HG03520 (cell line): Measurements from ENCODE around the gene PEX6.

Experiments
- ATAC-seq: cut with Tn5 transposase; IDR thresholded peaks from one replicate; pipeline ENCODE4 v1.9.1; 2021; ENCODE audit warnings: mild to moderate bottlenecking, moderate library complexity; ENCODE audit not compliant: unreplicated experiment

PEX6 gene

DNA sequence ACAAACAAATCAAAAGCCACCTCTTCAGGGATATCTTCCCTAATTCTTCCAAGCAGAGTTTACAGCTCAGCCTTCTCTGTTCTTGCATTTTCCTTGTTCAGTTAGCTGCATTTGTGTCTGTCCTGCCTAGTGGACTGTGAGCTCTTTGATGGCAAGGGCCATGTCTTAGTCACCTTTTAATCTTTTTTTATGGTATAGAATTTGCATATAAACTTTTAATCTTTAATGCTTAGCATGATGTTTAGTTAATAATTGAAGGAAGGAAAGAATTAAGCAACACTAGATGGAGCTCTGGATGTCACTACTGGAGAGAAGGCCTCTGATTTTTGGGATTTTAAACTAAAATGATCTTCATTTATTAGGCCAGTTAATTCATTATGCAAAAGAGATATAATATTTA is 17.5 kb upstream of the PEX6 start:
- no peak for ATAC-seq

DNA sequence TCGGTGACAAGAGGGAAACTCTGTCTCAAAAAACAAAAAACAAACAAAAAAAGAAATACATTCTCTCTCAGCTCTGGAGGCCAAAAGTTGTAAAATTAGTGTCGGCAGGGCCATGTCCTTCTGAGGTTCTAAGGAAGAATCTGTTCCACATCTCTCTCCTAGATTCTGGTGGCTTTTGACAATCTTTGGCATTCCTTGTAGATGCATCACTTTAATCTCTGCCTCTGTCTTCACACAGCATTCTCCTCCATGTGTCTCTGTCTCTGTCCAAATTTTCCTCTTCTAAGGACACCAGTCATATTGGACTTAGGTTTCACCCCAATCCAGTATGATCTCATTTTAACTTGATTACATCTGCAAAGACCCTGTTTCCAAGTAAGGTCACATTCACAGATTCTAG is 14.5 kb upstream of the PEX6 start:
- no peak for ATAC-seq

DNA sequence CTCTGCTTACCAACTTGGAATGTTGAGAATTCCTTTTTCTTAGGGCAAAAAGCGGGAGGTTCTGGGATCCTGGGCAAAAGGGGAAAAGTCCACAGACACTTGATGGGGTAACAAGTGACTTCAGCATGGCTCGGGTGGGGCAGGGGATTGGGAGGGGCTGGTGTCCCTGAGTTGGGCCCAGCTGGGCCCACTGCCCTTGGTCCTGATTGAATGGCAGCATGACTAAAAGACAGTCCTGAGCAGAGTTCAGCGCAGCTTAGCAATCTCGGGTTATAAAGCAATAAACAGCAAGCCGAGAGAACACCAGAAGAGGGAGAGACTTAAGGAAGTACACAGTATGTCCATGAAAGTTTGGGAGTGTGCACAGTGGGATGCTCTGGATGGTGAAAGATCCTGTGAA is 10.9 kb upstream of the PEX6 start:
- no peak for ATAC-seq

DNA sequence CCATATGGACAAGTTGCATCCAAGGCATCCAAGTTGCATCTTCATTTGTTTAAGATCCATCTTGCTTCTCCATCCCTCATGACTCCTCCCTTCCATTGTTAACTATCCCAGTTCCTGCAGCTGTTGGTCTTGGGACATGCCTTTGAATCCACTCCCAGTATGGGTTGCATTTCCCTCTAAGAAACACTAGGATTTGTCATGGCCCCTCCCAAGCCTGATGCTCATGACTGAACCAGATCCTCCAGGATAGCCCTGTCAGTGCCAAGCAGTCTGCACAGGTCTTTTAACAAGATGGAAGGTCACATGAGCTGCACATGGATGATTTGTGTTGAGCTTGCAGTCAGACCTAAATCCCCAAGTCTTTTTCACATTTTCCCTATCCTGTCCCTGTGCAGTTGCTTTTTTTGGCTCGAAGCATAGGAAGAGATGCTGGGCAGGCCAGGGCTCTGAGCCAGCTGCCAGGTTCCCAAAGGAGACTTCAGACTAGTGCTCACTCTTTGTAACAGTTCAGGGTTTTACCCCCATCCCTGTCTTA is 9.6 kb upstream of the PEX6 start:
- no peak for ATAC-seq

DNA sequence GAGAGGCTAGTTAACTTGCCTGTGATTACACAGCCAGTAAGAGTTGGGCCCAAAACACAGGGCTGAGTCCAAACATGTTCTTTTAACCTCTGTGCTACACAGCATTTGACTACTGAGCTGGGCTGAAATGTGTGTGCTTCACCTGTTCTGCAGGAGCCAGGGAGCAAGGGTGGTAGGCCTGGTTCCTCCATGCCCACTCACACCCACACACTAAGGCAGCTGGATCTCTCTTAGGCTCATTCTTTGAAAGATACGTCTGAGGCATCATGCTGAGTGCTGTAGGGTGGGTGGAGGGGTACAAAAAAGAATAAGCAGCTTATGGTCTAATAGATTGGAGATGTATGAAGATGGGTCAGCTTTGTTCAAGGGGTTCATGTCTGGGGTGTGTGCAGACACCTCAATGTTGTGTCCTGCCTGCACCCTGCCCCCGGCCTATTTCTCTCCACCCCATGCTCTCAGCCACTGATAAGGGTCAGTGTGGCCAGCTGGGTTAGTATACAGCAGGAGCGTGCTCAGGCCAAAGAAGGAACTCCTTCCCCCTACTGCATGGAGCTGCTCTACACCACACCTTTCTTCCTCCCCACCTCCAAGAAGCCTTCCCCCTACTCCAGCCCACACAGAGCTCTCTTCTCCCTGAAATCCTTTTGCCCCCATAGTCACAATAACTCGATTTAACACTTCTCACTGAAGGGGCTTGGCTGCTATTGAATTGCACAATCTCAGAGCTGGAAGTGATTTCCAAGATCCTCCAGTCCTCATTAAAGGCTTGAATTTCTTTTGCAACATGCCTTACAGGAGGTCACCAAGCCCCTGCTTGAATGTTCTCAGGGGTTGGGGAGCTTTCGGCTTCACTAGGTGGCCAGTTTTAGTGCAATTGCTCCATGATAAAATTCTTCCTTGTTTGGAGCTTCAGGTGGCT is 8.8 kb upstream of the PEX6 start:
- ATAC-seq, result no peak

DNA sequence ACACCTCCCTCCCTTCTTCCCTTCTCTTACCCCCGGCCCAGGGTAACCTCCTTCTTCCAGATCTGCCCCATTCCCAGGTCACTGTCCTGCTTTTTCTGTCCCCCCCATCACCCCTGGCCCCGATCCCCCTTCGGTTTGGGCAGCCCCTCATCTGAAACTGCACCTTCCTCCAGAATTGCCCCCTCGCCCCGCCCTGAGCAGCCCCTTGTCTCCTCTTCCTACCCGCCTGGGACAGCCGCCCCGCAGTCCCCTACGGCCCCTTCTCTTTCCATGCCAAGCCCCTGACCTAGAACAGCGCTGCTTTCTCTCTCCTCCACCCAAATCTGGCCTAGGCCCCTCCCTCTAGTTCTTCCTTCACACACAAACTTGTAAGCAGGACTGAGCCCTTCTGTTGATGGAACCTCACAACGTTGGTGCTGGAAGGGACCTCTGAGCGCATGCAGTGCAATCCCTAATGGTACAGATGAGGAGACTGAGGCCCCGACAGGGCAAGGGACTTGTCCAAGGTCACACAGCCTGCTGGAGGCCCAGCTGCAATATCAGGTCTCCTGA is 6.0 kb upstream of the PEX6 start:
- ATAC-seq, result no peak

DNA sequence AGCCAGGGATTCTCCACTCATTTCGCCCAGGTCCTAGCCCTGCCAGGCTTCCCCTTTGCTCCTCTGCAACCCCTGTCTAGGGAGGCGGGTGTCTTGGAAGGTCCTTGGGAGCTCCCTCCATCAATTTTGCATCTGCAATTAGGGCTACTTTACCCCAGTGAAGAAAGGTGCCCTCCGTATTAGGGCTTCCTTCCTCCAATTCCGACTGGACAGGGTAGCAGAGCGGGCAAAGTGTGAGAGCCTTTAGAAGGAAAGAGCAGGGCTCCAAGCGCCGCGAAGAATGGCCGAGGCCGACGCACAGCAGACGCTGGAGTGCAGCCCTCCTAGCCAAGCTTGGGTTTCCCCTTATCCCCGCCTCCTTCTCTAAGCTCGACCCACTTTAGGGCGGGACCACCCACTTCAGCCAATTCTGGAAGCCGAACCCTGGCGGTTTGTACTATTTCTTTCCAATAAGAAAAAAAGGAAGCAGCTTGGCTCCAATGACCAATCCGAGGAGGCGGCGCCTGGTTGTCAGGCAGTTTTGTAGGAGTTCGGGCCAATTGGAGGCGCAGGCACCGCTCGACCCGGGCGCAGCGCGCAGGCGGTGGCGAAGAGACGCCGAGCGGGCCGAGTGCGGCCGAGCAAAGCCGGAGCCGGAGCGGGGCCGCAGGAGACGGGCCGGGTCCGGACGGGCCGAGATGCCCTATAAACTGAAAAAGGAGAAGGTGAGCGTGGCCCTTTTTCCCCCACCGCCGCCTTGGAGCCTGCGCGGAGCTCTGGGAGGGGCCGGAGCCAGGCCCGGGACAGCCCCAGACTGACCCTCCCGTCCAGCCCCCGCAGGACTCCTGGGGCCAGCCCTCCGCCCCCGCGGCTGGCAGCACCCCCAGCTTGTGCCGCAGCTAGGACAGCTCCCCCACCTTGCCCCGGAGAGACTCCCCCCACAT is 5.3 kb upstream of the PEX6 start, which contains the start of gene PPP2R5D:
PPP2R5D (plus strand) TSS at position 570 of the 923 bp plus-strand sequence; CDS start at position 678, 108 bp downstream.
- ATAC-seq, result peak; percentile 88

DNA sequence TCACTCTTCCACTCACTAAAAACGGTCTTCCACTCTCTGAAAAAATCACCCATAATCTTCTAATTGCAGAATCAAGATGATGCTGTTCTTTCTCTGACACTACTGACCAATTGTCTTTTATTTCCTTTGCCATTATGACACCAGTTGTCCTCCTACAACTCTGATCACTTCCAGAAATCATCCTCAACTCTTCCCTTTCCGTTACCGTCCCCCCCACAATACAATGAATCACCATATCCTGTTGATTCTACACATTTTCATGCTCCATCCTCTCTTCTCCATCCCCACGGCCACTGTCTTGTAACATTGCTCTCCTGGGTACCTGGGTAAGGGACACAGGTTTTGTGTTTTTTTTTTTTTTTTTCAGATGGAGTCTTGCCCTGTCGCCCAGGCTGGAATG is 2.9 kb upstream of the PEX6 start:
- no peak for ATAC-seq

DNA sequence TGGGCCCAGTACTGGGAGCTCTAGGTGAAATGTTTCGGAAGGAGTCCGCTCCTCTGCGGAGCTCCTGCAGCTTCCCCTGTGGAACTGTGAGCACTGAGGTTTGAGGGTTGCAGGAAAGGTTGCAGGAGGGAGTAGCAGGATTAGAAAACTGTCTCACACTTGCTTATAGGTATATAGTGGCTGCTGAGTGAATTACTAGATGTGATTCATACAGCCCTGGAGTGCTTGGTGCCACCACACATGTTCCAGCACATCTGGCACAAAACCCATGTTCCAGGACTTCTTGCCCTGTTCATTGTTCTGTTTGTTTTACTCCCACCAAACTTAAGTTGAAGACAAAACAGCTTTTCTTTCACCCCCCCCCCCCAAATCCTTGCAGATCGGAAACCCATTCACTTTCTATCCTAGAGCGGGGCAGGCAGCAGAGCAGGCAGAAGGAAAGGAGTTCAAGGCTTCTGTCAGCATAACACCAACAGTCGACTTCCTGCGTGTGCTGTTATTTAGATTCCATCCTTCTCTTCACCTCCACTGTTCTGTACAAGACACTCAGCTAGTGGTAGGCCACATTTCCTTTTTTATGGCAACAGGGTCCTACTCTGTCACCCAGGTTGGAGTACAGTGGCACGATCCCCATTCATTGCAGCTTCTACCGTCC is 669 bp upstream of the PEX6 start:
- ATAC-seq, result no peak

DNA sequence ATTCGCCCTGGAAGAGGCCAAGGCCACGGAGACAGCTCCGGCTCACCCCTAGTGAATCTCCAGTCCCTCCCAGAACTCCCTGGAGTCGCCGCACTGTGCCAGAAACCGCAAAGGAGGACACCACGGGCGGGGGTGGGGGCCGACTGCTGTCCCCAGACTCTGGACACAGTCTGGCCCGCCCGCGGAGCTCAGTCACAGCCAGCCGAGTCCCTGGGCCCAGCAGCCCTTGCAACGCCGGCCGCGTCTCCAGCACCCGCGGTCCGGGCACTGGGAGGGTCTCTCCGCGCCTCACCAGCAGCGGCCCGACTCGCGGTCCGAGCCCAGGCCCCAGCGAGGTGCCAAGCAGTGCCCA is 518 bp downstream of the PEX6 start:
- no peak for ATAC-seq

DNA sequence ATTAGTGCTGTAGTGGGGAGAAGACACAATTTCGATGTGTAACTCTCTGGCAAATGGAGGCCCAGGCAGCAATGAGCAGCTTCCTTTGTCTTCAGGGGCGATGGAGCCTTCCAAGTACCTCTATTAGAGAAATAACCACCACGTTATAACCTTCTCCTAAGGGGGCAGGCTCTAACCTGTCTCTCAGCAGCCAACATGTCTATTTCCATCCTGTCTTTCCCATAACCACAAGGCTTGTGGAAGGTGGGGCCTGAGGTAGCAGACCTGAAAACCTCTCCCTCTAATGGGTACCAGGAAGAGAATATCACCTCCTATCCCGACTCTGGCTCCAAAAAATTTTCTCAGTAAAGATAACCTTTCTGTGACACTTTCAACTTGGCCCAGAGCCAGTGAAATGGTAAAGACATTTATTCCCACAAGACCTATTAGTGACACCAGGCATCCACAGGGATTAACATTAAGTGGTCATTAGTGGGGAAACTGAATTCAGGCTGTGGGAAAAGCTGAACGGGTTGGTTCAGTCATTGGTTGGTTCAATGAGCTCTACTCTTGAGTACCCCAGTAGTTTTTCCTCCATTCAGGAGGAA is 4.0 kb downstream of the PEX6 start:
- no peak for ATAC-seq

DNA sequence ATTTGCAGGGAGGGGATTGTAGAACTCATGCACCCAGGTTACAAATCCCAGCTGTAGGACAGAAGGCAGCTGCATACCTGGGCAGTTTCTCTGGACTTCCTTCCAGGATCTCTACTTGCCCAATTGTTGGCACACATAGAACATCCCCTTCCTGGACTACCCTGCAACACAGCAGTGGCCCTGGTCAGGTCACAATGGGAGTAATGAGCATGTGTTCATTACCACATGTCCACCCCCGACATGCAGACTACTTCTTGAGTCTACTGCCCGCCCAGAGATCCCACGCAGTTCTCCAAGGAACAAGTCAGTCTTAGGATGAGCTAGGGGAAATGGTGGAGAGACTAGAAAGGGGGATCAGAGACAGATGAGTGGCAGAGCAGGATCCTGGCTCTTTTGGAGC is 5.1 kb downstream of the PEX6 start:
- ATAC-seq, result no peak

DNA sequence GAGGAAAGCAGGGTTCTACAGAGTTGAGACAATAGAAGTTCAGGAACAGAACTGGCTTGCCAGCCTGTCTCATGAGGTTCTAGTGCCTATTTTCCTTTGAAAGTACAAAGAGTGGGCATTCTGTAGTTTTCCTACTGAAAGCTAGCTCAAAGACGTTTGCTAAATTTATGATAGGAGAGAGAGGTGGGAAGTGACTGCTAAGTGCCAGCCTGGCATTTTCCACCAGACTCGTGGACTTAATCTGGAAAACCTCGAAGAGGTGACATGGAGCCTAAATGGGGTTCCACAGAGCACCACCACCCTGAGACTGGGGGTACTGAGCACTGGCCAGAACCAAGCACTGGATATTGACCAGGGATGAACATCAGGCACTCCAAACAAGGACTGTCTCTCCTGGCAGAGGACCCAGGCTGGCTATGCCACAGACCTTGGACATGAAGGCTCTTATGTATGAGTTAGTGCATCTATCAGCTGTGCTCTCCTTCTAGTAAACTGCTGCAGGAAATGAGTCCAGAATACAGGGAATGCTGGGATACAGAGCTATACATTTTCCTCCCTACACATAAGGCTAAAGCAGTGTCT is 7.1 kb downstream of the PEX6 start:
- no peak for ATAC-seq

DNA sequence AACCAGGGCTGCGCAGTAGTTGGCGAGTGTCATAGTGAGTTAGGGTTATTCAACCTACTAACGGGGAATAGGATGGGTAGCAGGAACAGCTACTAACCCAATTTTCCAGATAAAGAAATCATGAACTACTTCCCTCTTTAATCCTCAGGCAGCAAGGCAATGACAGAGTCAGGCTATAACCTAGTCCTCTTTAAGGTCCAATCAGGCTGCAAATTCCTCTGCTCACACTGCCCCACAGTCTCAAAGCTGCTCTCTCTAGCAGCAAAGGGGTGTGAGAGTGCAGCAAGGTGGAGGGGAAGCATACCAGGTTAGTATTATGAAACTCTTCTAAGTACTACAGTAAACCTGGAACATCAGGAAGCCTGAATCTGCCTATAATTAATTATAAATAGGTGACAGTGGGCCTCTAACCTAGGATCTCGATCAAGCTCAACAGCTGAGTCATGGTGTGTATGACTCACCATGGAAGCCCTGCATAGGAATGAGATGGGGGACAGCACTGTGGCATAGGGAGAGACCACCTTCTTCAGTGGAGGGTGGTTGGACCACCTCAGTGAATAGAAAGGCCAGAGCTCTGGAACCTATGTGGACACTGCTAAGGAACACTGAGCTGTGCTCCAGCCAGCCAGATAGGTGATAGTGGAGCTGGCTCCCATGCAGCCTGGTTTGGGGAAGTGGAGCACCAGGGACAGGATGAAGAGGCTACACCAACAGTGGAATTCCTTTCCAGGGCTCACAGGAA is 7.9 kb downstream of the PEX6 start:
- no peak for ATAC-seq

DNA sequence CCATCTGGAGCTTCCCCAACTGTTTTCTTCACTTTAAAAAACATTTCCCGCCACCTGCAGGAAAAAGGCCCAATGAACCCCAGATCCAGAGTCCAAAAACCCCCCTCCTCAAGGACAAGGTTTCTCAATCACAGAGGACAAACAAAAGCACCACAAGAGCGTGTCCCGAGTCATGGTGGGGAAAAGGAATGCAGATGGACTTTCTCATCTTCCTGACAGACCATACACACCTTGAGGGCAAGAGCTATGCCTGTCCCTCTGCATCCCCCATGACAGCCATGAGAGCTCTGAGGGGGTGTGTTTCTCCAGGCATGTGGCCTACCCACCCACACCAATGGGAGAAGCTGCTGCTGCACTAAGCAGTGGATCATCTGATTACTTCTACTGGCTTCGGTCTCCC is 9.0 kb downstream of the PEX6 start:
- ATAC-seq, result no peak

DNA sequence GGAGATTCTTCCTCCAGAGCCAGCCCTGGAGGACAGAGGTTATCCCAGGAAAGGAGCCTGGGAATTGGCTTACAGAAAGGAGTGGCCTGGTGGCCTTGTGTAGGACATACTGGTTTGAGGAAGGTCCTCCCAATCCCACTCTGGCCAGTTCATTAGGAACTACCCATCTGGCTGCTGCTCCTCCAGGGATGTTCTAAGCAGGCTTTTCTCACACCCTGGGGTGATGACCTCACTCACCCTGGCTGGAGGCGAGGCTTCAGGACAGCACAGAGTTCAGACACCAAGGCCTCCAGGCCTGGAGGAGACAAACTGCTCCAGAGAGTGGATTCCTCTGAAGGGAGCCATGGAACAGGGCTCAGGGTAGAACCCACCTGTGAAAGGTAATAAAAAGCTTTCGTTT is 9.6 kb downstream of the PEX6 start:
- no peak for ATAC-seq

DNA sequence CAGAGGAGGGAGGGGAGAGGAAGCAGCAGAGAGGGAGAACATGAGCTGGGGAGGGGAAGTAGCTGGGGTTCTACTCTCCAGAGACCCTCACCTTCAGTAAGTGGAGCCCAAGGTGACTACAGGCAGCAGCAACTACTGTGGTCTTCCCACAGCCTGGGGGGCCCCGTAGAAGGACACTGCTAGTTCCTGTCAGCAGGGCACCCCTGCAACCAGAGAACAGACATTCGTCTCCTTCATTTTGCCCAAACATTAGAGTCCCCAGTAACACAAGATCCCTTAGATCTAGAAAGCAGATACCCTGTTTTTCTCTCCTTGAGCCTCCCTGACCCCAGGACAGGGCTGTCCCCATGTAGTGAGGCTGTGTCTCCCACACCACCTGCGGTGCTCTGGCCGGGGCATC is 10.2 kb downstream of the PEX6 start:
- no peak for ATAC-seq

DNA sequence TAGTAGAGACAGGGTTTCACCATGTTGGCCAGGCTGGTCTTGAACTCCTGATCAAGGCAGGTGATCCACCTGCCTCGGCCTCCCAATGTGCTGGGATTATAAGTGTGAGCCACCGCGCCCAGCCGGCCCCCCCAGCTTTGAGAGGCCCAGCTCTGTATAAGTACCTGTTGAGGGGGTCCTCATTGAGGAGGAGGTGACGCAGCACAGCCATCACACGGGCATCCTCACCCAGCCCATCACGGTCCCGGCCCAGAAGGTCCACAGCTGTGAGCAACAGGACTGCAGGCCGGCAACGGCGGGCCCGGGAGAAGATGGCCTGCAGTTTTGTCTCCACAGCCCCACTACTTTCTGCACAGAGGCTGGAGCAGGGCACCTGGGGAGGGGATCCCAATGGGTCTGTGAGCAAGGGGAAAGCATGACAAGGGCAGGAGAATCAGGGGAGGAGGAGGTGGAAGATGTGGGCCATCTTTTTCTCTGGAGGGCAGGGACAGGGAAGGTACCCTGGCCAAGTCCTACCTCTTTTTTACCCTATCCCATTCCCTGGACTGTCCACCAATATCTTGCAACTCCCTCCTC is 10.8 kb downstream of the PEX6 start:
- no peak for ATAC-seq

DNA sequence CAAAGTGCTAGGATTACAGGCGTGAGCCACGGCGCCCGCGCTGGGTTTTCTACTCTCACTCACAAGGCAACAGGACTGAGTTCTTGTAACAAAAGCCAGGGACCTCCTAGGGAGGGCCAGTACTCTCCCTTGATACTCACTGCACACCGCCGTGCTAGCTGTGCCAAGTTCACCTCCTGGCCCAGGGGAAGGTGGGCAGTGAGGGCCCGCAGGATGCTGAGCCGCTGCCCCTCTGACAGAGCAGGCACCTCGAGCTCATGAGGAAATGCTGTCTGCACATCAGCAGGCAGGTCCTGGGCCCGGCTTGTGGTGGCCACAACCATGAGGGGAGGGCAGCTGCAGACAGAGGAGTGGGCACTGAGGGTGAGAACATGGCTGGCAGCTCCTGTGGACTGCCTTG is 11.8 kb downstream of the PEX6 start:
- ATAC-seq, result no peak
